ENCODE results near the gene TMIGD3.

TMIGD3 gene

GRCh38 chr1:111470596-111470995 is 32.8 kb downstream of the TMIGD3 start:
- H3K4me3 ChIP-seq (ENCODE audit: control insufficient read depth, low read depth, low read length) = no peak overlapping the region
- TF ChIP-seq CTCF (IDR thresholded peaks at IDR 0.05; ENCODE audit: control insufficient read depth, insufficient read depth, low read depth, low read length, missing control alignments) = no peak
- no peak for DNase-seq (ENCODE audit: low read depth)

- no peak overlapping the region for H3K4me3 ChIP-seq (ENCODE audit: control insufficient read depth, low read depth, low read length)
- no peak for DNase-seq (ENCODE audit: low read depth)
- TF ChIP-seq CTCF (IDR thresholded peaks at IDR 0.05; ENCODE audit: control insufficient read depth, insufficient read depth, low read depth, low read length, missing control alignments) = no peak
Measured at GRCh38 chr1:111469539-111469938, 33.9 kb downstream of the TMIGD3 start.

GRCh38 chr1:111468717-111469100 is 34.7 kb downstream of the TMIGD3 start:
- H3K4me3 ChIP-seq (ENCODE audit: control insufficient read depth, low read depth, low read length) = no peak overlapping the region
- no peak for DNase-seq (ENCODE audit: low read depth)
- TF ChIP-seq CTCF (IDR thresholded peaks at IDR 0.05; ENCODE audit: control insufficient read depth, insufficient read depth, low read depth, low read length, missing control alignments) = no peak

- no peak for TF ChIP-seq CTCF (IDR thresholded peaks at IDR 0.05; ENCODE audit: control insufficient read depth, insufficient read depth, low read depth, low read length, missing control alignments)
- H3K4me3 ChIP-seq (ENCODE audit: control insufficient read depth, low read depth, low read length) = no peak overlapping the region
- no peak for DNase-seq (ENCODE audit: low read depth)
Measured at GRCh38 chr1:111467865-111468716, 35.3 kb downstream of the TMIGD3 start.

- no peak for DNase-seq (ENCODE audit: low read depth)
- H3K4me3 ChIP-seq (ENCODE audit: control insufficient read depth, low read depth, low read length) = no peak overlapping the region
- no peak for TF ChIP-seq CTCF (IDR thresholded peaks at IDR 0.05; ENCODE audit: control insufficient read depth, insufficient read depth, low read depth, low read length, missing control alignments)
Measured at GRCh38 chr1:111466480-111466879, 37.0 kb downstream of the TMIGD3 start.

- no peak overlapping the region for H3K4me3 ChIP-seq (ENCODE audit: control insufficient read depth, low read depth, low read length)
- no peak for DNase-seq (ENCODE audit: low read depth)
- TF ChIP-seq CTCF (IDR thresholded peaks at IDR 0.05; ENCODE audit: control insufficient read depth, insufficient read depth, low read depth, low read length, missing control alignments) = no peak
Measured at GRCh38 chr1:111465754-111466153, 37.7 kb downstream of the TMIGD3 start.

All from AG09309 (cell line).